ACHN (cell line): ENCODE measurements around the gene SEC14L3.
A peak's percentile ranks its signal among the peaks of the same experiment; 100 is the strongest.

Experiments used
- DNase-seq: peaks from one replicate; pipeline ENCODE4 v3.0.0-alpha.2; 2015
- in situ Hi-C: cut with HindIII; loops from 2 replicates; pipeline ENCODE4 v1.10.0; 2017; ENCODE audit warnings: low sequenced_read_pairs, low pct_ligation_motif_present, low pct_unique_long_range_greater_than_20kb

The SEC14L3 gene

GRCh38 chr22:30427871-30428270 is 43.9 kb downstream of the SEC14L3 start:
- DNase-seq: no peak
- in situ Hi-C loops: no loop called here

- peak; percentile 91 for DNase-seq
- in situ Hi-C loops: no loop called here
Measured at GRCh38 chr22:30426388-30427353, 45.1 kb downstream of the SEC14L3 start.

GRCh38 chr22:30425616-30426387 is 46.0 kb downstream of the SEC14L3 start, which contains the start of gene MTFP1:
Gene MTFP1 (plus strand): TSS chr22:30425768. CDS start chr22:30425880, 112 bp downstream.
- DNase-seq: peak; percentile 61
- in situ Hi-C loops: no loop called here

GRCh38 chr22:30425327-30425615 is 46.5 kb downstream of the SEC14L3 start:
- in situ Hi-C loops: no loop called here
- DNase-seq: no peak

- in situ Hi-C loops: no loop called here
- DNase-seq: peak; percentile 63
Measured at GRCh38 chr22:30424534-30425326, 47.1 kb downstream of the SEC14L3 start.

GRCh38 chr22:30423959-30424533 is 47.8 kb downstream of the SEC14L3 start:
- in situ Hi-C loops: no loop called here
- DNase-seq: peak; percentile 99

GRCh38 chr22:30423301-30423958 is 48.4 kb downstream of the SEC14L3 start:
- no peak for DNase-seq
- in situ Hi-C loops: no loop called here

- peak; percentile 89 for DNase-seq
Measured at GRCh38 chr22:30422481-30423300, 49.1 kb downstream of the SEC14L3 start.

GRCh38 chr22:30421695-30422480 is 49.9 kb downstream of the SEC14L3 start:
- in situ Hi-C loops: no loop called here
- no peak for DNase-seq

More at GRCh38 chr22:30422481-30423300, 49.1 kb downstream of the SEC14L3 start:
- in situ Hi-C loops: no loop called here

GRCh38 chr22:30420347-30421125 is 51.3 kb downstream of the SEC14L3 start:
- in situ Hi-C loops: no loop called here
- no peak for DNase-seq

- DNase-seq: no peak
- in situ Hi-C loops: no loop called here
Measured at GRCh38 chr22:30416837-30417236, 55.0 kb downstream of the SEC14L3 start.

- in situ Hi-C loops: no loop called here
- DNase-seq: no peak
Measured at GRCh38 chr22:30416403-30416802, 55.4 kb downstream of the SEC14L3 start.

- in situ Hi-C loops: no loop called here
- DNase-seq: no peak
Measured at GRCh38 chr22:30414525-30415047, 57.2 kb downstream of the SEC14L3 start.

GRCh38 chr22:30413745-30414524 is 57.9 kb downstream of the SEC14L3 start:
- in situ Hi-C loops: no loop called here
- DNase-seq: no peak

GRCh38 chr22:30413001-30413400 is 58.8 kb downstream of the SEC14L3 start:
- in situ Hi-C loops: no loop called here
- no peak for DNase-seq
